HG02571 (cell line): Measurements from ENCODE around the gene ZMAT2.
"Not testable (repeated sequence)": the region's sequence is repeated elsewhere in the genome, so short reads cannot be mapped to it uniquely, and the experiment has no call there.

ENCODE experiments used
- ATAC-seq: cut with Tn5 transposase; IDR thresholded peaks from one replicate; pipeline ENCODE4 v1.9.1; 2021; ENCODE audit warnings: mild to moderate bottlenecking, moderate library complexity; ENCODE audit not compliant: unreplicated experiment

The ZMAT2 gene

GRCh38 chr5:140707812-140708211, 7.6 kb downstream of the ZMAT2 start:
- ATAC-seq, result no peak

- not testable (repeated sequence) for ATAC-seq
Observed at GRCh38 chr5:140708787-140709186, 8.5 kb downstream of the ZMAT2 start.

GRCh38 chr5:140710899-140711552, 10.8 kb downstream of the ZMAT2 start:
- ATAC-seq, result peak; percentile 91

GRCh38 chr5:140711794-140712193, 11.5 kb downstream of the ZMAT2 start:
- ATAC-seq, result no peak

GRCh38 chr5:140713562-140714094, 13.4 kb downstream of the ZMAT2 start:
- ATAC-seq, result no peak

- ATAC-seq, result not testable (repeated sequence)
Observed at GRCh38 chr5:140716238-140716637, 16.0 kb downstream of the ZMAT2 start.

- ATAC-seq, result no peak
Observed at GRCh38 chr5:140718266-140718592, 18.0 kb downstream of the ZMAT2 start.

GRCh38 chr5:140720738-140721137, 20.5 kb downstream of the ZMAT2 start:
- not testable (repeated sequence) for ATAC-seq

- ATAC-seq, result not testable (repeated sequence)
Observed at GRCh38 chr5:140721395-140721794, 21.1 kb downstream of the ZMAT2 start.

- peak; percentile 87 for ATAC-seq
Observed at GRCh38 chr5:140725799-140726471, 25.7 kb downstream of the ZMAT2 start.

- ATAC-seq, result no peak
Observed at GRCh38 chr5:140733098-140733497, 32.9 kb downstream of the ZMAT2 start.

GRCh38 chr5:140734354-140734753, 34.1 kb downstream of the ZMAT2 start:
- ATAC-seq, result no peak

GRCh38 chr5:140737486-140737885, 37.2 kb downstream of the ZMAT2 start:
- no peak for ATAC-seq

- no peak for ATAC-seq
Observed at GRCh38 chr5:140741967-140742366, 41.7 kb downstream of the ZMAT2 start.

GRCh38 chr5:140753561-140753960, 53.3 kb downstream of the ZMAT2 start:
- ATAC-seq, result no peak
